Pulmonary artery endothelial cell (primary cell): ENCODE data around the gene PIEZO2. TPM values are rescaled to one million over a fixed set of nuclear protein-coding genes. Genes with fewer than 3 reads are reported as not detected.
"Not testable (repeated sequence)": the region's sequence is repeated elsewhere in the genome, so short reads cannot be mapped to it uniquely, and the experiment has no call there.

Experiments used
- DNase-seq: peaks from one replicate; pipeline ENCODE4 v3.0.0-alpha.2; 2011; ENCODE audit warnings: low read depth, low spot score
- total RNA-seq: library from RNA; depleted of rRNA; stranded (reverse); fragments of >200 nt; gene quantifications from 2 replicates; pipeline ENCODE4 v1.2.3, GENCODE V29; 2014

PIEZO2 gene
- total RNA-seq, 1 donor from 2014 or later, result 15.2 TPM

DNA sequence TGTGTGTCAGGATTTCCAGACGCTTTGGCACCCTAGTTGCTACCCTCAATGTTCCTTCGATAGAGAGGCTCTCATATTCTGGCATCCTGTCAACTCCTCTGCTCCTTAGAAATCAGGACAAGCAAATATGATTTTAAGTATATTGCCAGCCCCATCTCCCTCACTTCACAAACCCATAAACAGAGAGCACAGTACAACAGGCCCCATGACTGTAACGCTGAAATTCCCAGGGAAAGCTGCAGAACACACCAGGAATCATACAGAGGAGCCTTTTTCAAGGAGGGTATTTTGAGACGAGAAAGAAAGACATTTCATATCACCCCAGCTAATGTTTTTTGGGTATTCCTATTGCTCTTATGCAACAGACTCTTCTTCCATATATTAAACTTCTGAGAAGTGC lies 460.6 kb downstream of the PIEZO2 start:
- no peak for DNase-seq

DNA sequence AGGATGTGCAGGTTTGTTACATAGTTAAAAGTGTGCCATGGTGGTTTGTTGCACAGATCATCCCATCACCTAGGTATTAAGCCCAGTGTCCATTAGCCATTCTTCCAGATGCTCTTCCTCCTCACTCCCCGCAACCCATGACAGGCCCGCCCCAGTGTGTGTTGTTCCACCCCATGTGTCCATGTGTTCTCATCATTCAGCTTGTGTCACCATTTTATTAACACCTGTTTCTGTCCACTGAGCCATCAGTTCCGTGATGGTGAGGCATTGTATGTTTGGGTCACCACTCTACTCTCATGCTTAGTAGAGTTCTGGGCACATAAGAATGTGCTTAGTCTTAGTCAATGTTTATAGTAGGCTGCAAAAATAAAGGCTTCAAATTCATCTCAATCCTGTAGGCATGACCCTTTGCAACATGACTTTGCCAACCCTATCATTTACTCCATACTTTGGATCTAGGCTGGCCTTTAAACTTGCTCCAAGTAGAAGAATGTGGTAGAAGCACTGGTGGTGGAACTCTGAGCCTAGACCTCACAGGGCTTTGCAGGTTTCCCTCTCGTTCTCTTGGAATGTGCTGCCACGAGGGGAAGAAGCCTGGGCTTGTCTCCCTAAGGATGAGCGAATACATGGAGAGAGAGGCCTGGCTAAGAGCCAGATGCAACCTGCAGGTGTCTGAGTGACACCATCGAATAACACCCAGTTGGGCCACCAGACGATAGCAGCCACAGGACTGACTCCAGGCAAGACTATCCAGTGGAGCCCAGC lies 462.0 kb downstream of the PIEZO2 start:
- DNase-seq, result no peak

GRCh38 chr18:10686308-10686707 lies 463.1 kb downstream of the PIEZO2 start:
- no peak for DNase-seq

- no peak for DNase-seq
Measured at GRCh38 chr18:10685484-10685883, 463.9 kb downstream of the PIEZO2 start.

- no peak for DNase-seq
Measured at GRCh38 chr18:10682368-10682714, 467.0 kb downstream of the PIEZO2 start.

DNA sequence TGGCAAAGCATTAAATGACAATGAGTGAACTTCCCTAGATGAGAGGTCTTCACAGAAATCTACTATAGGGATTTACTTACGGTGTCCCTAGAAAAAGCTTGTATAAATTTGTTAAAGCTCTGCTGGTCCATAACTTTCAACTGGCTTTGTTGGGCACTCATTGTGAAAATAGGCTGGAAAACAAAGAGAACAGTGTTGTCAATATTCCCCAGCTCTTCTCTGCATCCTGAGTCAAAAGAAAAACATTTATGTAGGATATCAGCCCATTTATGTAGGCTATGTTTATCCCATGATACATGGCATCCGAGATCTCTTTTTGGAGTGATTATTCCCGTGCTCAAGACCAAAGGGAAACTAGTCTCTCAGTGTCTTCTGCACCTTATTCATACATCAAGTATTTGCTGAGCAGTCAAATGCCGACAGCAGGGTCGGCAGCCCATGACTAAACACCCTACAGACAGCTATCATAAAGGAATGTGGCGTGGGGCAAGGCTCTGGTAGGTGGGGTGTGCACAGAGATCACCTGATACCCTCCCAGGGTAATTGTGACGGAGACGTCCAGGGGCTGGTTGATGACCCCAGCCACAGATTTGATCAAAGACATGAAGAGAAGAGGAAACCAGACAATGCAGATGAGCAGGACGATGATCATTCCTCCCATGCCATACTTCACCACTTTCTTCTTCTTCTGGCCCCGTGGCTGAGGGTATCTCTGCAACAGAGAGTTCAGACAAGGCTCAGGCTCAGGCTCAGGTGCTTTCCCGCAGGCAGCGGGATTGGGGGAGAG lies 467.6 kb downstream of the PIEZO2 start:
- DNase-seq, result no peak

DNA sequence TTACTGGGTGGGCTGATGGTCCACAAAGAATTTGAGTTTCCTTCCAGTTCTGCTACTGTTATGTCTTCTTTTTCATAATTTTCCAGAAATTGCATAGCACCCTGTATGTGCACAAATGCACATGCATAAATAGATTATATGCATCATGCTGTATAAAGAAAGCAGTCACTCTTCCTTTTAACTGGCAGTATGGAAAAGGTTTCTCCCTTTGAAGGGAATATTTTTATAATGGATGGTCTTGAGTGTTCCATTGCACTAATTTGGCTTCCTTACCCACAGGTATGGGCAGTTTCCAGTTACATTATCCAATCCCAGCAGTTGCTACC lies 469.1 kb downstream of the PIEZO2 start:
- no peak for DNase-seq

GRCh38 chr18:10679557-10680270 lies 469.7 kb downstream of the PIEZO2 start:
- no peak for DNase-seq

DNA sequence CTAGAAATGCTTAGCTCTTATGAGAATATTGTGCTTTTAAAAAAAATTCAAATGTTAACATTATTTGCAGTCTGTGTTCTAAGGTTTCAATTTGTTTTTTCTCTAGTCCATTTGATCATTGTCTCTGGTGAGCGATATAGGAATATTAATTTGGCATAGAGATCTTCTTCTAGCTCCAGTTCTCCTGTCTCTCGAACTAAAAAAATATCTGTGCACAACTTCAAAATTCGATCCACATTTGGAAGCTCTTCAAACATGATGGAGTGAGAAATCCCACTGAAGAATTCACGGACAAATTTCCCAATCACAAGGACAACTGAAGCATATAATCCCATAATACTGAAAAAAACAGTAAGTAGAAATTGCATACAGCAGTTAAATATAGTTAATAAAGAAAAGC lies 477.9 kb downstream of the PIEZO2 start:
- no peak for DNase-seq

- no peak for DNase-seq
Measured at GRCh38 chr18:10670856-10671255, 478.5 kb downstream of the PIEZO2 start.

GRCh38 chr18:10669441-10670100 lies 479.8 kb downstream of the PIEZO2 start:
- DNase-seq, result no peak

GRCh38 chr18:10663750-10664149 lies 485.6 kb downstream of the PIEZO2 start:
- no peak for DNase-seq

DNA sequence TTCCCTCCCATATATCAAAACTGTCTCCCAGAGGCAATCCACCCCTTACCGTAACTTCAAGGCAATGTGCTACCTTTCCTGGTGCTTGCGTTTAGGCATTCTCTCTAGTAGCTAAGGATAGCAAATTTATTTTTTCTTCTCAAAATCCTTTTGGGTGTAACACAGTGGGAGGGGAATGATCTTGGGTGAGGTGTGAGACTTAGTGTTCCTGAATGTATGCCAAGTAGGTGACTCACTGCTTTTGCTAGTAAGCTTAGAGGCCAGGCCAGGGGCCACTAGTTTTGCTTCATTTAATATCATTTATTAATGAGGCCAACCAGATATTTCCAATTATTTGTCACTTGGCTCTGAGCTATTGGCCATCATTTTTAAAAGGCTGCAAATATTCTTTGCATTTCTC lies 488.1 kb downstream of the PIEZO2 start:
- DNase-seq, result no peak

DNA sequence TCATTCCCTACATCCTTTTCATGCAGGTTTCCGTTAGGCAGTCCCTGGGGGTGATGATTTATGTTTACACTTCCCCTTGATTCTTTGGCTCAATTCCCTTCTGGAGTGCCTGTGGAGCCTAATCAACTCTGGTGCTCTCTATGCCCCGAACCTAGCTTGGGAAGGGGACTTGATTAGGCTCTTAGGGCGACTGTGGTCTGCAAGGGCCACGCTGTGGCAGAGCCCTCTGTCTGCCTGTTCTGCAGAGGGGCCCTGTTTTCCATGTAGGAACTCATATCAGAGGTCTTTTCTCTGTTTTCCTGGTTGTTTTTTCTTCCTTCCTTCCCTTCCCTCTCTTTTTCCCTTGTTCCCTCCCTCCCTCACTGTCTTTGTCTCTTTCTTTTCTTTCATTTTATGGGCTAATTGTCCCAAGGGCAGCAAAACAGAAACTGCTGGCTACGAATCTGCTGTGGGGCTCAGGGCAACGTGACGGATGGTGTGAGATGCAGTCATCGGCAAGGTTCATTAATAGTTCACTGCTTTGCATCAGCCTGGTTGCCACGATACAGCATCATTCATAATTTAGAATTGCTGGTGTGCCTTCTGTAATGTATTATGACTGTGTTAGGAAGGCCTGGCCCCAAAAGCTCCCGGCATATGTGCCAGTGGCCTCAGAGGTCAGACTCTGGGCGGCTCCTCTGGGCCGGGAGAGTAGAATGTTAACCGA lies 489.0 kb downstream of the PIEZO2 start:
- no peak for DNase-seq

- no peak for DNase-seq
Measured at GRCh38 chr18:10659594-10659993, 489.8 kb downstream of the PIEZO2 start.

DNA sequence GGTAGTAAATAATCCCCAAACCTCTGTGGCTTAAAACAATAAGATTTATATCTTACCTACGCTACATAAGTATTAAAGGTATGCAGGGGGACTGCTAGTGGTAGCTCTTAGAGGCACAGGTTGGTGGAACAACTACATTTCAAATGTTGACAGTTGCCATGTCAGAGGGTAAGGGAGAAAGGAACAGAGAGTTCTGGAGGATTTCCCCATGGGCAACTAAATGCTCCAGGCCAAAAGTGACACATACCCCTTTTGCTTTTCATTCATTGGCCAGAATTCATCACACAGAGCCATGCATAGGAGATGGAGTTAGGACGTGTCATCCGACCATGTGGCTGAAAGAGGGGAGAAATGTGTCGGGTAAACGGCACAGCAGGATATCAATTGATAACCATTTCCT lies 490.4 kb downstream of the PIEZO2 start:
- no peak for DNase-seq

DNA sequence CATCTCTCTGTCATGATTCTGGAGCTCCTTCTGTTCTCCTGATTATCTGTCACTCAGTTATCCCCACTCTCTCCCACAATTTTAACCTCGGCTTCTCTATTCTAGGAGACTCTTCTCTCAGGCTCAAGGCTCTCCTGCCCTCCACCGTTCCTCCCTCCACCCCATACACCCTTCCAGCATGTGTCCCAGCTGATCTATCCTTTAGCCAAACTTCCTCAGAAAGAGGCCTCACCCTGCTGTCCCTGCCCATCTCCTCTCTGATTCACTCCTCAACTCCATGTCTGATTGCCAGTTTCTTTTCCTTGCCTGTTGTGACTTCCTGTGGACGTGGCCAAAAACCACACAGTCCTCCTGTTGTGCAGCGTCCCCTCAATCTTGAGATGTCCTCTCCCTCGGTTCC lies 505.4 kb downstream of the PIEZO2 start:
- not testable (repeated sequence) for DNase-seq

DNA sequence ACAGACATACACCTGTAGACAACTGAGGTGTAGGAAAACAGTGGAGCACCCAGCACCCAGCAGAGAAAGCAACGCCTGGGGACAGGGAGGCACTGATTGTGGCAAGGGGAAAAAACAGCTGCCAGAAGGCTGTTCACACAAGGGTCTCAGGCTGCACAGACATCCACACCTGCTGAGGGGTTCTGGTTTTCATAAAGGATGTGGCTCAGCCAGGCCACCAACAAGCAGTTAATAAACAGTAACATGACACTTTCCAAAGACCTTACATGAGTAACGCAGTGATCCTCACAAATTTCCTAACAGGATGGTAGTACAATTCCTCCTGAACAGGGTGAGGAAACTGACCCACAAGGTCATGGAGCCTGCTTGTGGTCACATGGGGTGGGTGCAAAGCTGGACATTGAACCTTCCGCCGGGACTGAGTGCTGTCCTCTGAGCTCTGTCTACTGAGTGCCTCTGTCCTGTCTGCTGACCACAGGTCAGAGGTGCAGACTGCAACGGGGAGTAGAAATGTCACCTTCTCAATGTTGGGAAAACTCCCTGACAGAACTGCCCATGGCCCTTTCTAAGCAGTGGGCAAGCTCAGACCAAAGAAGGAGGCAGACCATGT lies 506.3 kb downstream of the PIEZO2 start:
- DNase-seq, result not testable (repeated sequence)

DNA sequence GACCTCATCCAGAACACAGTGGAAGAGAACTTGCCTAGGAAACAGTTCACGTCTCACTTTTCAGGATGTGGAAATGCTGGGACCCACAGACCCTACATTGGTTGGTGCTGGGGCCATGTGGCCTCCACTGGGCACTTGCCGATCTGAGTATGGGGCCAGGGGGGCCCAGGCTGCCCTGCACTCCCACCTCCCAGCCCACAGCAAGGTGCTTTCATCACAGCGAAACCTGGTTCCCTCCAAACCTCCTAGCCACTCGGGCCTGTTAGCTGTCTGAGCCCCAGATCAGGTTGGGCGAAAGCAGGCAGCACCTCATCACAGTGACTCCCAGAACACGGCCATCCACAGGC lies 510.9 kb downstream of the PIEZO2 start:
- DNase-seq, result not testable (repeated sequence)

GRCh38 chr18:10637858-10638538 lies 511.4 kb downstream of the PIEZO2 start:
- not testable (repeated sequence) for DNase-seq
